Activated CD8-positive, alpha-beta memory T cell treated with anti-CD3 and anti-CD28 coated beads, Interleukin-2, amount 50 U/mL, for 24 hours (primary cell): Measurements from ENCODE around the gene DOCK1.

Source experiments
- DNase-seq: peaks from one replicate; pipeline ENCODE4 v3.0.0-alpha.2; 2020; ENCODE audit errors: extremely low read depth

DOCK1 gene

DNA sequence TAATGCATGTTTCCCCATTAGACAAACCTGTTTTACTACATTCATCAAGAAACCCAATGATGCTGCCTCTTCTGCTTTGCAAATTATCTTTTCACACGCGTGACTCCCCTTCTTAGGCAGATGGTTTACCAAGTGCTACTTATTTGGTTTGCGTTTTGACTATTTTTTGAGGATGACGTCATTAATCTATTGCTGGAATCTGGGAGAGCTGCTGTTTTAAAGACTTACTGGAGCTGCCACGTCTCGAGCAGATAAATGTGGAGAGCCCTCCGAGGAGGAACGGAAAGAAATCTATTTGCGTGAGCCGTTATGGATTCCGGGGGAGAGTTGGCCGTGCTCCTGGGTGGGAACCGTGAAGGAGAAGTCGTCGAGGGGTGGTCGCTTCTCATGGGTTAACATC is 271.4 kb downstream of the DOCK1 start:
- no peak for DNase-seq

GRCh38 chr10:127179612-127180250 is 274.5 kb downstream of the DOCK1 start:
- DNase-seq = no peak

DNA sequence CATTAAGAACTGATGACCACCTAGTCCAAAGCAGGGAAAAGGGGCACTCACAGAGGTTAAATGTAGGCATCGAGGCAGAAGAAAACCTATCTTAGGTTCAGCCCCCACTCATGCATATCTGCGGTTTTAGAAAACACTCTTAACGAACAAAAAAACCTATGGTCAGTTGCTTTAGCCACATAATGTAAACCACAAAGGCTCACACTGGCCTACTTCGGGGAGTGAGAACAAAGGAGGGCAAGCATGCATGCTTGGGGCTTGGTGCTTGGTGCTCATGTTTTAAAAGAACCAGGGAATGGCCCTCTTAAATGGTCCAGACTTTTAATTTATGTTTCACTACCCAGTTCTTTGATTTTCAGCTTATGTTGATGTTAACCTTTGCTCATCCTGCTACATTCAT is 276.9 kb downstream of the DOCK1 start:
- DNase-seq = no peak

- DNase-seq = no peak
These were observed 279.4 kb downstream of the DOCK1 start for GRCh38 chr10:127184582-127184981.

- no peak for DNase-seq
These were observed 281.6 kb downstream of the DOCK1 start for GRCh38 chr10:127186813-127187212.

- DNase-seq = no peak
These were observed 284.0 kb downstream of the DOCK1 start for GRCh38 chr10:127189226-127189625.

DNA sequence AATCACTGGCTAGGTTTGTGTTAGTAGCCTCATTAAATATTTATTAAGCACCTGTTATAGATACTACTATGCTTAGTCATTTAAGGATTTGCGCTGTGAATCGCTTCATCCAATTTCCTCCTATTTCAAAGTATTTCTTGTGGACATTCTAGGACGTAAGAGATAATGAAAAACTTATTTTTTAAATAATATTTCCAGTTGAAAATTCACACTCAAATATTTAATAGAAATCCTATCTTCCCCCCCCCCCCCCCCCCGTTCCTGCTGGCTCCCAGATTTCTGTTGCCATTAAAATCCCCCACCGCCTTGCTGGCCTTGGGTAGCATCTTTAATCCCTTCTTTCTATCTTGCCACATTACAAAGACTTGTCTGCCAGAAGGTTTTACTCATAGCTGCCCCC is 285.2 kb downstream of the DOCK1 start:
- no peak for DNase-seq

DNA sequence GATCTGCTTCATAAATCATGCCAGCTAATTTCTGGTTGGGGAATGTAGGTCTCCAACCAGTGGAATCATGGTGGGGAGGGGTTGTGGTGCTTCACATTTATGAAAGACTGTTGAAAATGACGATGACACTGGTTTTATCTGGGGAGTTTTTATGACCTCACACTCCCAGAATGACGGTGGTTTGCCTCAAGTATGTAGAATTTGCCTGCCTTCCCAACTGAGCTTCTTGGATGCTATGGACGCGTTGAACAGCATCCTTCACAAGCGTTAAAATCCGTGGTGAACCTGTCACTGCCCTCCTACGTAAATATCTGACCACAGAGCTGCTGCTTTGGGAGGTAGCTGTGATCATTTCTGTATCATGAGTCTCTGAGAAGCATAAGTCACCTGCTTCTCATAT is 287.9 kb downstream of the DOCK1 start:
- DNase-seq = no peak

DNA sequence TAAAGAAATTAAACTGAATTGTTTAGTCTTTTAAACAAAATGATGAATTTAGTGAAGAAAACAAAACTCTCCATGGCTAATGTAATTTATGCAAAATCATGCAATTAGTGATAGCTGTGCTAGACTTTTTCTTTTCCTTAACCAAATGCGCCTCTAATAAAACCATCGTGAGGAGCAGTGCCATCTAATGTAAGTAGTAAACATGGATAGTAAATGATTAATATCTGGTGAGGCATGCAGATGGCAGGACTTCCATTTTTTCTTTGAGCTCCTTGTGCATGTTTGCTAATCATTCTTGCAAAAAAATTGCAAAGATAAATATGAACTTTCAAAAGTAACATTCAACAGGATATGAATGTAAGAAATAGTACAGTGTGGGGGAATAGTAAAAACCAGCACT is 288.9 kb downstream of the DOCK1 start:
- no peak for DNase-seq

GRCh38 chr10:127194599-127194998 is 289.4 kb downstream of the DOCK1 start:
- no peak for DNase-seq

GRCh38 chr10:127195041-127195506 is 289.8 kb downstream of the DOCK1 start:
- no peak for DNase-seq

DNA sequence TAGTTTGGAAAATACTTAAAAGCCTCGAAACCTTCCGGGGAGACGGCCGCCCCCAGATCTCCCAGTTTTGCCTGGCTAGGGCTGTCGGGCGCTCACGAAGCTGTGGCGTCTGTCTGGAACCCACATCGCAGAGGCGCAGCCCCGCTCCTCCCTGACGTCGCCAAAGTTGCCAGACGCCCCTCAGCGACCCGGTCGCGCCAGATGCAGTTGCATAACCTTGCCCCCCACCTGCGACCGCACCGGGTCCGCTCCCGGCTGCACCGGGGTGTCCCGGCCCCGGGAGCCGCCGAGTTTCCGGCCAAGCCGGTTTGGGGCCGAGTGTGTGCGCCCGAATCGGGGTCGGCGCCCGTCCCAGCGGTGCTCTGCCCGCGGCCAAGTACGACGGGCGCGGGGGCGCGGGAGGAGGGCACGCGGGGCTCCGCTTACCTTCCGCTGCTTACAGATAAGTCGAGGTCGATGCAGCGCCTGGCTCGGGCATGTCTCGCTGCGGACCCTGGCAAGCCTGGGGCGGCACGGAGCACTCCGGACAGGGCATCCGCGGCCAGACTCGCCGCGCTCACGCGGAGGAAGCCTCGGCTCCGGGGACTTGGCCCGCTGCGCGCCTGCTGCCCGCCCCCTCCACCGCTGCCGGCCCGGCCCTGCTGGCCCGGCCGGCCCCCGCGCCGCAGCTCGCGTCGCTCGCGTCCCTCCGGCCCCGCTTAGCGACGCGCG is 290.5 kb downstream of the DOCK1 start:
- no peak for DNase-seq

DNA sequence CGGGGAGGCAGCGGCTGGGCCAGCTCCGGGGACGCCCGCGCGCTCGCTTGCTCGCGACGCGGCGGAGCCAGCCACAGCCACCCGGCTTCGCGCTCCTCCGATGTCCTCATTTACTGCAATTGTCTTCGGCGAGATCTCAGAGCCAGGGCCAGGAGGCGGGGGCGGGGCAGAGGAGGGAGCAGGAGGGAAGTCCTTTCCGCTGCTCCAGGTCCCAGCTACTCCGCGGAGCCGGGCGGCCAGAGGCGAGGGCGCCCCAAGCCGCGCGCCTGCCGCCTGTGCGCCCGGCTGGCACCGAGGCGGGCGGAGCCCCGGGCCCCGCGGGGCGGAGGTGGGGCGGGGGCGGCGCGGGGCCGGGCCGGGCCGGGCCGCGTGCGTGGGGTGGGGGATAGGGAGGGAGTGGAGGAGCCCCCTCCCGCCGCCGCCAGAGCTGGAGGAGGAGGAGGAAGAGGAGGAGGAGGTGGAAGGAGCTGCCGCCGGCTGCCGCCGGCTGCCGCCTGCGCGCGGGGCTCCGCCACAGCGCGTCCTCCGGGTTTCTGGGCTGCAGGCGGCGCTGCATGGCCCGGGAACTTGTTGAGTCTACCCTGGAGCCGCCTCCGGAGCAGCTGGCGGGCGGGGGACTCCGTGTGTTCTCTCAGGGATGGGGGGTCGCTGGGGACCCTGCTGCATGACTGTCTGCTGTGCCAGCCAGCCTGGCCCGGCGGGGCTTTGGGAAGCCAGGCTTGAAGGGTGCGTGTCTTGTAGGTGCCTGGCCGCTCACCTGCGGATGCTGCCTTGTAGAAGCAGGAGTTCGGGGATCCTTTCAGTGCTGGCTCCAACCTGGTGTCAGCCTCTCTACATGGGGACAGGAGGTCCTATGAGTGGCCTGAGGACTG is 291.3 kb downstream of the DOCK1 start, which contains the start of gene INSYN2A:
Gene INSYN2A, minus strand, starts transcription at position 310 of the 872 bp plus-strand sequence. CDS start 20,196 bp downstream, outside the sequence.
- no peak for DNase-seq

GRCh38 chr10:127197154-127197432 is 291.9 kb downstream of the DOCK1 start:
- DNase-seq = no peak

DNA sequence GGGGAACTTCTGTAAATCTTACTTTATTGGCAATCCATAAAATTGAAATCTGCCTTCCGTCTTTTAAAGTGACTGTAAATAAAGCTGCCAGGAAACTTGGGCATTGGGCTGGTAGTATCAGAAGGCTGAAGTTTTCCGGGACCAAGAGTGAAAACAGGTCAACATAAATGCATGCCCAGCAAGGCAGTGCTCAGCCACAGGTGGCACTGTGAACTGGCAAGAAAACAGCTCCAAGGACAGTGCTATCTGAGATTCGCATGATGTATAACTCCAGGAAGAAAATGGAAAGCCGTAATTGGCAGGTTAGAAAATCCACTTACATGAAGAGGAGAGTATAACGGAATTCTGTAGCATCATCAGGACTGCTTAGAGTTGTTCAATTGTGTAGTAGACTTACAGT is 293.1 kb downstream of the DOCK1 start:
- DNase-seq = no peak

GRCh38 chr10:127198721-127199120 is 293.5 kb downstream of the DOCK1 start:
- no peak for DNase-seq

- no peak for DNase-seq
These were observed 295.4 kb downstream of the DOCK1 start for GRCh38 chr10:127200646-127201045.

GRCh38 chr10:127203067-127203466 is 297.8 kb downstream of the DOCK1 start:
- DNase-seq = no peak

DNA sequence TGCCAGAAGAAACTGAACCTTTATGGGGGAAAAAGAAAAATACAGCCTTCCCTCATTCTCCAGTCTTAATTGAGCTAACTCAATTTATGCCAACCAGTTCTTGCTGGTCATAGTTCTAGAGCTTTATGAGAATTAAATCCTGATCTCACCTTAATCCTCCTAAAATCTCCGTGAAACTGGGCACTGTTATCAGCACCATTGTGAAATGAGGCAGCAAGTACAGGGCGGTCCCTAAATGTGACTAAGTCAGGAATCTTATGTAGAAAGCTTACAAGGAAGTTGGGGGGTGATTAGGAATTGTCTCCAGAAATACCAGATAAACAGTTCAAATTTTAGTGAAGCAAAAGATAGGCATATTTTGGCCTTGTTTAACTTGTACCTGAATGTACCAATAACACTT is 301.9 kb downstream of the DOCK1 start:
- no peak for DNase-seq

- DNase-seq = no peak
These were observed 305.8 kb downstream of the DOCK1 start for GRCh38 chr10:127210936-127211466.

DNA sequence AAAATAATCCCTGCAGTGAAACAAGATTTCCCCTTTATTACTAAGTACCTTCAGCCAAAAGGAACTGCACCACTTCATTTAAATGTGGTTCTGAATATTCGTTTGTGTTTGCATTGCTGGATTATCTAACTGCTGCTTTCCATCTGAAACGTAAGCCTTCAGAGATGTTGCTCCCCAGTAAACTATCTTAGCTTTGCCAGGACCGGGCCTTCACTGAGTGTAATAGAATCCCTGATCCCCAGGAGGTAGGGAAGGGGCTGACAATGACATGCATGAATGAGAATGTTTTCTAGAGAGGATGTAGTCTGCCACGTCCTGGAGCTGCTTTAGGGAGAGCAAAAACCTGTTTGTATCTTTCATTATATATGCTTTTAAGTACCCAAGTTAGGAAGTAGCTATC is 310.6 kb downstream of the DOCK1 start:
- no peak for DNase-seq

DNA sequence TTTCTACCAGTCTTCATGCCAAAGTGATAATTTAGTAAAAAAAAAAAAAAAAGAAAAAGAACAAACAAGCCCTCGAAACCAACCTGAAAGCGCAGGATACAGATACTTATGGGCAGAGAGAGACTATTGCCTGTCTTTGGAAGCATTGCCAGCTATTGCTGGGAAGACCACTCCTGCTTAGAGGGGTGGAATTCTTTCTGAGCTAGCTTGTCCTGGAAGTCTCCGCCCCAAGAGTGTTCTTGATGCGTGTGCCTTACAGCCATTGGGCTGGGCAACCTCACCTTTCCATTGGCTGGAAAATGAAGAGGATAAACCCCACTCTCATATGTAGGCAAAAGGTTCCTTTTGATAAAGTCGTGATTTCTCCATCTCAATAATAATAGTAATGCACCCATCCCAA is 311.0 kb downstream of the DOCK1 start:
- no peak for DNase-seq
